GM19043 (cell line): Measurements from ENCODE around the gene PLCXD1.
"Not testable (repeated sequence)": the region's sequence is repeated elsewhere in the genome, so short reads cannot be mapped to it uniquely, and the experiment has no call there.

Experiments used
- ATAC-seq: cut with Tn5 transposase; IDR thresholded peaks from one replicate; pipeline ENCODE4 v1.9.1; 2021; ENCODE audit warnings: low read depth; ENCODE audit not compliant: unreplicated experiment

Gene PLCXD1

GRCh38 chrX:314781-315595, 33.8 kb downstream of the PLCXD1 start:
- no peak for ATAC-seq

- ATAC-seq: no peak
These were observed 35.5 kb downstream of the PLCXD1 start for GRCh38 chrX:316351-317325.

- no peak for ATAC-seq
These were observed 36.4 kb downstream of the PLCXD1 start for GRCh38 chrX:317424-318067.

- ATAC-seq: peak; percentile 61
These were observed 37.0 kb downstream of the PLCXD1 start for GRCh38 chrX:318068-318738.

- peak; percentile 73 for ATAC-seq
These were observed 37.8 kb downstream of the PLCXD1 start, which contains the start of gene GTPBP6 for GRCh38 chrX:318739-319578. Gene GTPBP6, minus strand, starts transcription at chrX:318796. Its CDS starts 9 bp downstream, at chrX:318787.

GRCh38 chrX:319579-320125, 38.5 kb downstream of the PLCXD1 start:
- ATAC-seq: no peak

GRCh38 chrX:320126-320783, 39.1 kb downstream of the PLCXD1 start:
- no peak for ATAC-seq

- no peak for ATAC-seq
These were observed 42.8 kb downstream of the PLCXD1 start for GRCh38 chrX:323721-324628.

GRCh38 chrX:324664-325063, 43.5 kb downstream of the PLCXD1 start:
- not testable (repeated sequence) for ATAC-seq

- no peak for ATAC-seq
These were observed 46.5 kb downstream of the PLCXD1 start for GRCh38 chrX:327660-328126.

GRCh38 chrX:329291-329910, 48.2 kb downstream of the PLCXD1 start:
- no peak for ATAC-seq

- ATAC-seq: not testable (repeated sequence)
These were observed 49.1 kb downstream of the PLCXD1 start for GRCh38 chrX:330141-330725.

- ATAC-seq: no peak
These were observed 49.6 kb downstream of the PLCXD1 start for GRCh38 chrX:330726-331150.

GRCh38 chrX:331151-331824, 50.1 kb downstream of the PLCXD1 start:
- no peak for ATAC-seq

GRCh38 chrX:331825-332495, 50.8 kb downstream of the PLCXD1 start:
- ATAC-seq: no peak

GRCh38 chrX:332496-332860, 51.3 kb downstream of the PLCXD1 start:
- no peak for ATAC-seq
